Mesothelial cell of epicardium (in vitro differentiated cells): ENCODE measurements around the gene ZNF28. TPM values are rescaled to one million over a fixed set of nuclear protein-coding genes. Genes with fewer than 3 reads are reported as not detected.
"Not testable (repeated sequence)": the region's sequence is repeated elsewhere in the genome, so short reads cannot be mapped to it uniquely, and the experiment has no call there.

Experiments
- DNase-seq, 2 experiments: peaks; one replicate each; pipeline ENCODE4 v3.0.0; 2021; ENCODE audit warnings: low spot score in 2 of 2; ENCODE audit not compliant: unreplicated experiment in 2 of 2
- H3K27ac Mint-ChIP-seq: 2 replicates; pipeline ENCODE4 v1.8.0; 2021; ENCODE audit warnings: mixed read lengths
- H3K27me3 Mint-ChIP-seq: 2 replicates; pipeline ENCODE4 v1.8.0; 2021; ENCODE audit warnings: low read depth, mixed read lengths
- H3K36me3 Mint-ChIP-seq: 2 replicates; pipeline ENCODE4 v1.8.0; 2021; ENCODE audit warnings: mixed read lengths
- H3K4me1 Mint-ChIP-seq: 2 replicates; pipeline ENCODE4 v1.8.0; 2021; ENCODE audit warnings: mixed read lengths
- H3K4me3 Mint-ChIP-seq: 2 replicates; pipeline ENCODE4 v1.8.0; 2021; ENCODE audit warnings: mild to moderate bottlenecking, moderate library complexity, mixed read lengths
- H3K9me3 Mint-ChIP-seq: 2 replicates; pipeline ENCODE4 v1.8.0; 2021; ENCODE audit warnings: mixed read lengths
- total RNA-seq: library from RNA; stranded (reverse); gene quantifications from 3 replicates; pipeline ENCODE4 v1.2.1, GENCODE V29; 2021
- TF ChIP-seq, protein P1 (sequence below): fragments of 200-600 bp; sonication (generic); IDR thresholded peaks from one replicate; pipeline ENCODE4 v1.5.0; 2021; ENCODE audit warnings: antibody characterized with exemption; ENCODE audit not compliant: unreplicated experiment

Gene ZNF28
- total RNA-seq, 1 donor from 2014 or later = 19.3 TPM

- TF ChIP-seq, protein P1, sequence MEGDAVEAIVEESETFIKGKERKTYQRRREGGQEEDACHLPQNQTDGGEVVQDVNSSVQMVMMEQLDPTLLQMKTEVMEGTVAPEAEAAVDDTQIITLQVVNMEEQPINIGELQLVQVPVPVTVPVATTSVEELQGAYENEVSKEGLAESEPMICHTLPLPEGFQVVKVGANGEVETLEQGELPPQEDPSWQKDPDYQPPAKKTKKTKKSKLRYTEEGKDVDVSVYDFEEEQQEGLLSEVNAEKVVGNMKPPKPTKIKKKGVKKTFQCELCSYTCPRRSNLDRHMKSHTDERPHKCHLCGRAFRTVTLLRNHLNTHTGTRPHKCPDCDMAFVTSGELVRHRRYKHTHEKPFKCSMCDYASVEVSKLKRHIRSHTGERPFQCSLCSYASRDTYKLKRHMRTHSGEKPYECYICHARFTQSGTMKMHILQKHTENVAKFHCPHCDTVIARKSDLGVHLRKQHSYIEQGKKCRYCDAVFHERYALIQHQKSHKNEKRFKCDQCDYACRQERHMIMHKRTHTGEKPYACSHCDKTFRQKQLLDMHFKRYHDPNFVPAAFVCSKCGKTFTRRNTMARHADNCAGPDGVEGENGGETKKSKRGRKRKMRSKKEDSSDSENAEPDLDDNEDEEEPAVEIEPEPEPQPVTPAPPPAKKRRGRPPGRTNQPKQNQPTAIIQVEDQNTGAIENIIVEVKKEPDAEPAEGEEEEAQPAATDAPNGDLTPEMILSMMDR = no peak
- peak in 1 of 2 experiments; percentile 45 for DNase-seq
- H3K9me3 Mint-ChIP-seq = no peaks in the 10 kb centered on the region
- peak overlapping the region; percentile 94 for H3K27ac Mint-ChIP-seq
- peak overlapping the region; percentile 89 for H3K4me3 Mint-ChIP-seq
- H3K4me1 Mint-ChIP-seq = peaks cover 14% of the 10 kb centered on the region
- H3K27me3 Mint-ChIP-seq = peaks cover 4% of the 10 kb centered on the region
- H3K36me3 Mint-ChIP-seq = peaks cover 4% of the 10 kb centered on the region
Measured at GRCh38 chr19:52786078-52786463, 35.4 kb downstream of the ZNF28 start.

DNA sequence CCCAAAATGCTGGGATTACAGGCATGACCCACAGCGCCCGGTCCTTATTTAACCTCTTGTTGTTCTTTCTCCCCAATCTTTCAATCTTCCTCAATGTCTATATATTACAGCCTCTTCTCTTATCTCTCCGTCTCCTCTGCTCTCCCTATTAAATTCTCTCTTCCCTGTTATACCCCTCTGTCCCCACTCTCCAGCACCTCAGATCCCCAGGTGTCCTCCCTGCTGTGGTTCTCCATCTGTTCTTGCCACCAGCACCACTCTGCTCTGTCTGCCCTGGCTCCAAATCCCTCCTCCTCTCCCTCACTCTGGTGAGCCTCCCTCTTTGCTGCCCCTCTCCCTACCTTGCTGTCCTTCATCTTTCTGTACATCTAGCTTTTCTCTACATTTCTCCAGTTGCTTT is 35.9 kb downstream of the ZNF28 start:
- H3K4me3 Mint-ChIP-seq = peak overlapping the region; percentile 89
- H3K4me1 Mint-ChIP-seq = peaks cover 14% of the 10 kb centered on the region
- TF ChIP-seq, protein P1 = no peak
- H3K27ac Mint-ChIP-seq = peak overlapping the region; percentile 32
- peaks cover 6% of the 10 kb centered on the region for H3K36me3 Mint-ChIP-seq
- DNase-seq = no peak
- H3K9me3 Mint-ChIP-seq = no peaks in the 10 kb centered on the region
- peaks cover 4% of the 10 kb centered on the region for H3K27me3 Mint-ChIP-seq

DNA sequence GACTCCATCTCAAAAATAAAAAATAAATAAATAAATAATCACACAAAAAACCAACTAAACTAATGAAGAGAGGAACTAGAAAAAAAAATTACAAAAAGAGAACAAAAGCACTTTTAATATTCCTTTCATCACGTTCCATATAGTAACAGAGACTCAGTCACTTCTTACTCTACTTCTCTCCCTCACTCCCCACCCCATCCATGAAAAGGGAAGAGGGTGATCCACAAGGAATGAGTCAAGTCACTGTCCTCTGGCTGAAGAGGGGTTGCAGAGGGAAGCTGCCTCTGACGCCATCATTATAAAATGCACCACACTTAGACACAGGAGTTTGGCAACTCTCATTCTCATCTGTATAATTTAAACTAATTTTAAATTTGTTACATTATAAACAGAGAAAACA is 38.6 kb downstream of the ZNF28 start:
- Mint-ChIP-seq H3K36me3 (peaks cover 18% of the 10 kb centered on the region), H3K4me1 (peaks cover 14% of the 10 kb centered on the region)
- H3K4me3 Mint-ChIP-seq, DNase-seq, H3K9me3 Mint-ChIP-seq, H3K27me3 Mint-ChIP-seq, H3K27ac Mint-ChIP-seq: not testable (repeated sequence)

- TF ChIP-seq, protein P1 = no peak
- Mint-ChIP-seq H3K9me3 (no peaks in the 10 kb centered on the region), H3K4me3 (no peak overlapping the region), H3K4me1 (no peaks in the 10 kb centered on the region), H3K27me3 (no peaks in the 10 kb centered on the region), H3K27ac (no peak overlapping the region), H3K36me3 (peaks cover 26% of the 10 kb centered on the region)
- no peak for DNase-seq
Measured at GRCh38 chr19:52778811-52779210, 42.6 kb downstream of the ZNF28 start.

- not testable (repeated sequence) for H3K36me3 Mint-ChIP-seq, H3K4me1 Mint-ChIP-seq, H3K27me3 Mint-ChIP-seq, H3K9me3 Mint-ChIP-seq, DNase-seq, H3K27ac Mint-ChIP-seq, H3K4me3 Mint-ChIP-seq
Measured at GRCh38 chr19:52756447-52756846, 65.0 kb downstream of the ZNF28 start.

- Mint-ChIP-seq H3K36me3 (no peaks in the 10 kb centered on the region), H3K27me3 (no peaks in the 10 kb centered on the region), H3K4me1 (peaks cover 43% of the 10 kb centered on the region), H3K27ac (peak overlapping the region; percentile 44), H3K9me3 (peaks cover 1% of the 10 kb centered on the region), H3K4me3 (no peak overlapping the region)
- DNase-seq = no peak
- TF ChIP-seq, protein P1 = no peak
Measured at GRCh38 chr19:52749780-52750179, 71.7 kb downstream of the ZNF28 start.

DNA sequence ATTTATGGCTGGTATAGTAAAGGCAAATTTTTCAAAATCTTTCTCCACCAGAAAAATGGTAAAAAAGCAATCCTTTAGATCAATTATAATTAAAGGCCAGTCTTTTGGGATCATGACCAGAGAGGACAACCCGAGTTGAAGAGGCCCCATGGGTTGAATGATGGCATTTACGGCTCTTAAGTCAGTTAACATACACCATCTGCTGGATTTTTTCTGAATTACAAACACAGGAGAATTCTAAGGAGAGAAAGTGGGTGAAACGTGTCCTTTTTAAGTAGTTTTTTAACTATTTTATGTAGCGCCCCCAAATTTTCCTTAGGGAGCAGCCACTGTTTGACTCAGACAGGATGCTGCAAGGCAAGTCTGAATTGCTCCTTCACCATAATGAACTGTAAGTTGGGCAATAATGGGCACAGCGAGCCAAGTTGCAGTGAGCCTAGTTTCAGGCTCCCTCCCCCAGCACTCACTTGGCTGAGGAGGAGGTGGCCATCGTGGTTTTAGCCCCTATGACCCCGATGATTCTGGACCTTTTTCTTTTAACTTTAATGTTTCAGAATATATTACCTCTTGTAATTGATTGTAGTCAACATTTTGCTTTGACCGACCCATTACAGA is 73.0 kb downstream of the ZNF28 start:
- Mint-ChIP-seq H3K9me3 (no peaks in the 10 kb centered on the region), H3K4me1 (peaks cover 48% of the 10 kb centered on the region), H3K36me3 (no peaks in the 10 kb centered on the region), H3K27me3 (no peaks in the 10 kb centered on the region), H3K27ac (no peak overlapping the region), H3K4me3 (no peak overlapping the region)
- TF ChIP-seq, protein P1 = peak; percentile 61
- DNase-seq = no peak
